ENCODE measurements around the gene DZIP1. TPM values are rescaled to one million over a fixed set of nuclear protein-coding genes. Genes with fewer than 3 reads are reported as not detected.
A peak's percentile ranks its signal among the peaks of the same experiment; 100 is the strongest.

Gene DZIP1
- total and polyA plus RNA-seq, 2 of the 13 experiments (the other 11 are each of a cell fraction or from before 2014, with no cell fraction given): 11.0 to 36.7 TPM

DNA sequence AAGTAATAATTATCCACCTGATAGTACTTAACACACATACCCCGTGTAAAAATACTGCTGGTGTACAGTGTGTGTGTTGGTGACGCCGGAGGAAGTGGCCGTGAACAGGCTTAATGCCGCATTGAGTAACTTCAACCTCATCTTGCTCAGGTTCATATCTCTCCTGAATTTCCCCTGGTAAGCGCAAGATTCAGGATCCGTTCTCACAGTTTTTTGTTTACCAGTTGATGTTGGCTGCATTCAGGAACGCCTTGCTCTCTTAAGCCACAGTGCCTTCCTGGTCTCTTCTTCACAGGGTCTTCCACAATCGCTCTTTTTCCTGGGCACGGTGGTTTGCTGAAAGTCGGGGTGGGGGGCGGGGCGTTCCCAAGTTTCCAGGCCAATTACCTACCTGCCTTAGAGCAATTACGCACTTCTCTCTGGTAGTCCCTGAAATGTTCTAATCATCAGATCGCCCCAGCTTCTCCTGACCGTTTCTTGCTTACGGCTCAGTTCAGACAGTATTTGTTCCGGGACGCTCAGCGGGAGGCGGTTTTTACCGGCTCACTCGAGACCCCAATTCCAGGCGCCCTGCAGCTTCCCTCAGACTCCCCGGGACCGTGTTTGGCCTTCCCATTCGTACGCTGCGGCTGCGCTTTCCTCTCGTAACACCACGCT lies 31.7 kb upstream of the DZIP1 start (continued):
- TF ChIP-seq, protein P1, sequence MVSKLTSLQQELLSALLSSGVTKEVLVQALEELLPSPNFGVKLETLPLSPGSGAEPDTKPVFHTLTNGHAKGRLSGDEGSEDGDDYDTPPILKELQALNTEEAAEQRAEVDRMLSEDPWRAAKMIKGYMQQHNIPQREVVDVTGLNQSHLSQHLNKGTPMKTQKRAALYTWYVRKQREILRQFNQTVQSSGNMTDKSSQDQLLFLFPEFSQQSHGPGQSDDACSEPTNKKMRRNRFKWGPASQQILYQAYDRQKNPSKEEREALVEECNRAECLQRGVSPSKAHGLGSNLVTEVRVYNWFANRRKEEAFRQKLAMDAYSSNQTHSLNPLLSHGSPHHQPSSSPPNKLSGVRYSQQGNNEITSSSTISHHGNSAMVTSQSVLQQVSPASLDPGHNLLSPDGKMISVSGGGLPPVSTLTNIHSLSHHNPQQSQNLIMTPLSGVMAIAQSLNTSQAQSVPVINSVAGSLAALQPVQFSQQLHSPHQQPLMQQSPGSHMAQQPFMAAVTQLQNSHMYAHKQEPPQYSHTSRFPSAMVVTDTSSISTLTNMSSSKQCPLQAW (CRISPR knock-in tag; IDR thresholded peaks at IDR 0.05): peak; percentile 58; the same call in 1 of the 2 replicates
- TF ChIP-seq, protein P2, sequence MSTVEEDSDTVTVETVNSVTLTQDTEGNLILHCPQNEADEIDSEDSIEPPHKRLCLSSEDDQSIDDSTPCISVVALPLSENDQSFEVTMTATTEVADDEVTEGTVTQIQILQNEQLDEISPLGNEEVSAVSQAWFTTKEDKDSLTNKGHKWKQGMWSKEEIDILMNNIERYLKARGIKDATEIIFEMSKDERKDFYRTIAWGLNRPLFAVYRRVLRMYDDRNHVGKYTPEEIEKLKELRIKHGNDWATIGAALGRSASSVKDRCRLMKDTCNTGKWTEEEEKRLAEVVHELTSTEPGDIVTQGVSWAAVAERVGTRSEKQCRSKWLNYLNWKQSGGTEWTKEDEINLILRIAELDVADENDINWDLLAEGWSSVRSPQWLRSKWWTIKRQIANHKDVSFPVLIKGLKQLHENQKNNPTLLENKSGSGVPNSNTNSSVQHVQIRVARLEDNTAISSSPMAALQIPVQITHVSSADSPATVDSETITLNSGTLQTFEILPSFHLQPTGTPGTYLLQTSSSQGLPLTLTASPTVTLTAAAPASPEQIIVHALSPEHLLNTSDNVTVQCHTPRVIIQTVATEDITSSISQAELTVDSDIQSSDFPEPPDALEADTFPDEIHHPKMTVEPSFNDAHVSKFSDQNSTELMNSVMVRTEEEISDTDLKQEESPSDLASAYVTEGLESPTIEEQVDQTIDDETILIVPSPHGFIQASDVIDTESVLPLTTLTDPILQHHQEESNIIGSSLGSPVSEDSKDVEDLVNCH (CRISPR knock-in tag; IDR thresholded peaks at IDR 0.05): no peak
- TF ChIP-seq XBP1 (CRISPR knock-in tag; IDR thresholded peaks at IDR 0.05) (no peak), SMARCE1 (IDR thresholded peaks at IDR 0.05; ENCODE audit: borderline replicate concordance) (no peak), FOXM1 (CRISPR knock-in tag; IDR thresholded peaks at IDR 0.05) (no peak), YEATS4 (CRISPR knock-in tag; IDR thresholded peaks at IDR 0.05; ENCODE audit: borderline replicate concordance) (0 out of 2 replicates have a peak, but pooled peaks have one; percentile 26), ATAD3A (CRISPR knock-in tag; IDR thresholded peaks at IDR 0.05) (no peak), TARDBP (CRISPR knock-in tag; IDR thresholded peaks at IDR 0.05) (no peak), ZNF607 (CRISPR knock-in tag; IDR thresholded peaks at IDR 0.05; ENCODE audit: borderline replicate concordance) (no peak), NFIC (IDR thresholded peaks at IDR 0.05; ENCODE audit: low read length) (0 out of 2 replicates have a peak, but pooled peaks have one; percentile 47), FOXP1 (IDR thresholded peaks at IDR 0.05) (no peak), FOXP1 (CRISPR knock-in tag; IDR thresholded peaks at IDR 0.05) (no peak), GPN1 (CRISPR knock-in tag; IDR thresholded peaks at IDR 0.05; ENCODE audit: borderline replicate concordance) (no peak), TOPORS (CRISPR knock-in tag; IDR thresholded peaks at IDR 0.05) (no peak), HNRNPUL1 (IDR thresholded peaks at IDR 0.05; ENCODE audit: low read depth, low read length) (no peak), GATAD2A (CRISPR knock-in tag; IDR thresholded peaks at IDR 0.05) (0 out of 2 replicates have a peak, but pooled peaks have one; percentile 32), ZNF567 (CRISPR knock-in tag; IDR thresholded peaks at IDR 0.05; ENCODE audit: borderline replicate concordance) (no peak), ZNF746 (CRISPR knock-in tag; IDR thresholded peaks at IDR 0.05) (0 out of 2 replicates have a peak, but pooled peaks have one; percentile 46), ZFP90 (CRISPR knock-in tag; IDR thresholded peaks at IDR 0.05; ENCODE audit: borderline replicate concordance) (no peak), ZNF703 (CRISPR knock-in tag; IDR thresholded peaks at IDR 0.05; ENCODE audit: borderline replicate concordance) (no peak; the same call in 1 of the 2 replicates), ZNF790 (CRISPR knock-in tag; IDR thresholded peaks at IDR 0.05; ENCODE audit: borderline replicate concordance) (no peak; the same call in 1 of the 2 replicates)
- TF ChIP-seq, protein P3, sequence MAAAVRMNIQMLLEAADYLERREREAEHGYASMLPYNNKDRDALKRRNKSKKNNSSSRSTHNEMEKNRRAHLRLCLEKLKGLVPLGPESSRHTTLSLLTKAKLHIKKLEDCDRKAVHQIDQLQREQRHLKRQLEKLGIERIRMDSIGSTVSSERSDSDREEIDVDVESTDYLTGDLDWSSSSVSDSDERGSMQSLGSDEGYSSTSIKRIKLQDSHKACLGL (CRISPR knock-in tag; IDR thresholded peaks at IDR 0.05): no peak
- TF ChIP-seq, protein P4, sequence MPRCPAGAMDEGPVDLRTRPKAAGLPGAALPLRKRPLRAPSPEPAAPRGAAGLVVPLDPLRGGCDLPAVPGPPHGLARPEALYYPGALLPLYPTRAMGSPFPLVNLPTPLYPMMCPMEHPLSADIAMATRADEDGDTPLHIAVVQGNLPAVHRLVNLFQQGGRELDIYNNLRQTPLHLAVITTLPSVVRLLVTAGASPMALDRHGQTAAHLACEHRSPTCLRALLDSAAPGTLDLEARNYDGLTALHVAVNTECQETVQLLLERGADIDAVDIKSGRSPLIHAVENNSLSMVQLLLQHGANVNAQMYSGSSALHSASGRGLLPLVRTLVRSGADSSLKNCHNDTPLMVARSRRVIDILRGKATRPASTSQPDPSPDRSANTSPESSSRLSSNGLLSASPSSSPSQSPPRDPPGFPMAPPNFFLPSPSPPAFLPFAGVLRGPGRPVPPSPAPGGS (CRISPR knock-in tag; IDR thresholded peaks at IDR 0.05): no peak

Data from HepG2 (cell line).